GM12864 (cell line): Measurements from ENCODE around the gene C12orf42.

Experiments
- DNase-seq: peaks from one replicate; pipeline ENCODE4 v3.0.0-alpha.2; 2011; ENCODE audit warnings: low read depth
- H3K4me3 ChIP-seq: 2 replicates; pipeline ENCODE4 v1.5.1; 2011; ENCODE audit warnings: mild to moderate bottlenecking, low read depth, low read length, control low read depth
- CTCF ChIP-seq: IDR thresholded peaks from 2 replicates; pipeline ENCODE4 v1.5.1; 2011; ENCODE audit warnings: low read depth, mild to moderate bottlenecking, moderate library complexity, low read length, control low read depth, inconsistent platforms; ENCODE audit errors: missing control alignments

The C12orf42 gene

GRCh38 chr12:103470664-103471063 lies 25.1 kb downstream of the C12orf42 start:
- no peak for DNase-seq
- TF ChIP-seq CTCF: no peak
- H3K4me3 ChIP-seq: no peak overlapping the region

- TF ChIP-seq CTCF: no peak
- no peak for DNase-seq
- H3K4me3 ChIP-seq: no peak overlapping the region
Measured at GRCh38 chr12:103469719-103470118, 26.0 kb downstream of the C12orf42 start.

- TF ChIP-seq CTCF: no peak
- H3K4me3 ChIP-seq: no peak overlapping the region
- no peak for DNase-seq
Measured at GRCh38 chr12:103468837-103469236, 26.9 kb downstream of the C12orf42 start.

GRCh38 chr12:103462675-103463074 lies 33.1 kb downstream of the C12orf42 start:
- DNase-seq: peak; percentile 55
- TF ChIP-seq CTCF: no peak
- H3K4me3 ChIP-seq: no peak overlapping the region

GRCh38 chr12:103457471-103457870 lies 38.3 kb downstream of the C12orf42 start:
- no peak for TF ChIP-seq CTCF
- DNase-seq: no peak

GRCh38 chr12:103456006-103456405 lies 39.8 kb downstream of the C12orf42 start:
- DNase-seq: no peak
- no peak overlapping the region for H3K4me3 ChIP-seq
- no peak for TF ChIP-seq CTCF

More at GRCh38 chr12:103457471-103457870, 38.3 kb downstream of the C12orf42 start:
- H3K4me3 ChIP-seq: no peak overlapping the region

GRCh38 chr12:103455020-103455763 lies 40.6 kb downstream of the C12orf42 start:
- peak; percentile 36 for DNase-seq
- no peak for TF ChIP-seq CTCF
- H3K4me3 ChIP-seq: no peak overlapping the region
